NB4 (cell line): Measurements from ENCODE around the gene PDK4.

ENCODE experiments used
- POLR2A ChIP-seq: IDR thresholded peaks from 2 replicates; pipeline ENCODE4 v1.6.1; 2011; ENCODE audit warnings: mild to moderate bottlenecking; ENCODE audit not compliant: insufficient read length; ENCODE audit errors: extremely low read depth
- TF ChIP-seq, protein P1 (sequence below): IDR thresholded peaks from one replicate; pipeline ENCODE4 v1.5.1; 2012; ENCODE audit warnings: low read depth, low read length

- TF ChIP-seq, protein P1, sequence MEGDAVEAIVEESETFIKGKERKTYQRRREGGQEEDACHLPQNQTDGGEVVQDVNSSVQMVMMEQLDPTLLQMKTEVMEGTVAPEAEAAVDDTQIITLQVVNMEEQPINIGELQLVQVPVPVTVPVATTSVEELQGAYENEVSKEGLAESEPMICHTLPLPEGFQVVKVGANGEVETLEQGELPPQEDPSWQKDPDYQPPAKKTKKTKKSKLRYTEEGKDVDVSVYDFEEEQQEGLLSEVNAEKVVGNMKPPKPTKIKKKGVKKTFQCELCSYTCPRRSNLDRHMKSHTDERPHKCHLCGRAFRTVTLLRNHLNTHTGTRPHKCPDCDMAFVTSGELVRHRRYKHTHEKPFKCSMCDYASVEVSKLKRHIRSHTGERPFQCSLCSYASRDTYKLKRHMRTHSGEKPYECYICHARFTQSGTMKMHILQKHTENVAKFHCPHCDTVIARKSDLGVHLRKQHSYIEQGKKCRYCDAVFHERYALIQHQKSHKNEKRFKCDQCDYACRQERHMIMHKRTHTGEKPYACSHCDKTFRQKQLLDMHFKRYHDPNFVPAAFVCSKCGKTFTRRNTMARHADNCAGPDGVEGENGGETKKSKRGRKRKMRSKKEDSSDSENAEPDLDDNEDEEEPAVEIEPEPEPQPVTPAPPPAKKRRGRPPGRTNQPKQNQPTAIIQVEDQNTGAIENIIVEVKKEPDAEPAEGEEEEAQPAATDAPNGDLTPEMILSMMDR: no peak
- no peak for TF ChIP-seq POLR2A
Measured at GRCh38 chr7:95608359-95609173, 12.2 kb upstream of the PDK4 start.
